Thyroid gland (tissue), 4 donors: Measurements from ENCODE around the gene FAM114A2. TPM values are rescaled to one million over a fixed set of nuclear protein-coding genes. Genes with fewer than 3 reads are reported as not detected.

Experiments used
- DNase-seq, 2 donors: peaks; one replicate each; pipeline ENCODE4 v3.0.0-alpha.2; 2019
- H3K27ac ChIP-seq, 3 donors: fragments of 200-600 bp; sonication (generic); 1 replicate in 2 of 3; 2 replicates in 1 of 3; pipeline ENCODE4 v1.5.1; 2016 to 2019; ENCODE audit warnings: mild to moderate bottlenecking in 1 of 3, moderate library complexity in 1 of 3
- H3K27me3 ChIP-seq: fragments of 200-600 bp; sonication (generic); one replicate; pipeline ENCODE4 v1.5.1; 2019
- H3K36me3 ChIP-seq, 2 donors: fragments of 200-600 bp; sonication (generic); one replicate each; pipeline ENCODE4 v1.5.1; 2016 to 2019
- H3K4me1 ChIP-seq, 2 donors: fragments of 200-600 bp; sonication (generic); one replicate each; pipeline ENCODE4 v1.5.1; 2017 to 2019
- H3K4me3 ChIP-seq, 3 donors: fragments of 200-600 bp; sonication (generic); replicated peaks in 1 of 3; 1 replicate in 2 of 3; 2 replicates in 1 of 3; pipeline ENCODE4 v1.5.1; 2016; ENCODE audit warnings: mild to moderate bottlenecking in 1 of 3
- H3K9me3 ChIP-seq: fragments of 200-600 bp; sonication (generic); one replicate; pipeline ENCODE4 v1.5.1; 2017
- POLR2A ChIP-seq, 2 donors: fragments of 450-650 bp; IDR thresholded peaks; one replicate each; pipeline ENCODE4 v1.6.1; 2017; ENCODE audit warnings: antibody characterized with exemption in 2 of 2, mild to moderate bottlenecking in 2 of 2, moderate library complexity in 1 of 2
- WGBS, 2 donors: methylation state at CpG; one replicate each; pipeline ENCODE4 v1.1.5; 2017; 5-methylcytosine and 5-hydroxymethylcytosine counted together
- intact Hi-C: fragments of 100-400 bp; cut with DNase I; formaldehyde crosslinking; loops from one replicate; pipeline ENCODE4 v1.15.1; 2023
- total RNA-seq, 4 donors: library from RNA; depleted of rRNA; stranded (reverse); fragments of >200 nt; gene quantifications; one replicate each; pipeline ENCODE4 v1.2.3, GENCODE V29; 2016
- TF ChIP-seq, protein P1 (sequence below), 6 experiments: fragments of 200-600 bp in 3 of 6; fragments of 450-650 bp in 3 of 6; sonication (generic) in 3 of 6; IDR thresholded peaks; one replicate each; pipeline ENCODE4 v1.5.1; 2016 to 2019; ENCODE audit warnings: antibody characterized with exemption in 6 of 6, mild to moderate bottlenecking in 2 of 6, inconsistent platforms in 1 of 6, moderate library complexity in 1 of 6

Gene FAM114A2
- total RNA-seq, 4 donors from 2014 or later = 21.1 to 28.9 (median 23.3) TPM

GRCh38 chr5:153941265-153941664 is 97.4 kb downstream of the FAM114A2 start:
- intact Hi-C loops = no loop called here
- no peaks in the 10 kb centered on the region for H3K4me1 ChIP-seq
- 93 to 98% methylated on average over 3 of the region's 3 CpGs for WGBS, 2 donors
- H3K36me3 ChIP-seq = no peaks in the 10 kb centered on the region
- H3K9me3 ChIP-seq = no peaks in the 10 kb centered on the region
- DNase-seq = no peak
- no peak overlapping the region for H3K4me3 ChIP-seq
- H3K27ac ChIP-seq = no peak overlapping the region
- no peaks in the 10 kb centered on the region for H3K27me3 ChIP-seq
- TF ChIP-seq, protein P1, sequence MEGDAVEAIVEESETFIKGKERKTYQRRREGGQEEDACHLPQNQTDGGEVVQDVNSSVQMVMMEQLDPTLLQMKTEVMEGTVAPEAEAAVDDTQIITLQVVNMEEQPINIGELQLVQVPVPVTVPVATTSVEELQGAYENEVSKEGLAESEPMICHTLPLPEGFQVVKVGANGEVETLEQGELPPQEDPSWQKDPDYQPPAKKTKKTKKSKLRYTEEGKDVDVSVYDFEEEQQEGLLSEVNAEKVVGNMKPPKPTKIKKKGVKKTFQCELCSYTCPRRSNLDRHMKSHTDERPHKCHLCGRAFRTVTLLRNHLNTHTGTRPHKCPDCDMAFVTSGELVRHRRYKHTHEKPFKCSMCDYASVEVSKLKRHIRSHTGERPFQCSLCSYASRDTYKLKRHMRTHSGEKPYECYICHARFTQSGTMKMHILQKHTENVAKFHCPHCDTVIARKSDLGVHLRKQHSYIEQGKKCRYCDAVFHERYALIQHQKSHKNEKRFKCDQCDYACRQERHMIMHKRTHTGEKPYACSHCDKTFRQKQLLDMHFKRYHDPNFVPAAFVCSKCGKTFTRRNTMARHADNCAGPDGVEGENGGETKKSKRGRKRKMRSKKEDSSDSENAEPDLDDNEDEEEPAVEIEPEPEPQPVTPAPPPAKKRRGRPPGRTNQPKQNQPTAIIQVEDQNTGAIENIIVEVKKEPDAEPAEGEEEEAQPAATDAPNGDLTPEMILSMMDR (IDR thresholded peaks at IDR 0.05) = no peak
- TF ChIP-seq POLR2A (IDR thresholded peaks at IDR 0.05) = no peak

Other genes with a start within 250 kb of the FAM114A2 start
- 10 to 100 TPM; 47.4 to 72.4 (median 59.4) TPM for gene MFAP3, start 57 bp upstream of the FAM114A2 start, total RNA-seq
- 10 to 100 TPM; 33.3 to 69.6 (median 58.1) TPM for gene GALNT10, start 151.8 kb upstream of the FAM114A2 start, total RNA-seq